Activated naive CD4-positive, alpha-beta T cell treated with anti-CD3 and anti-CD28 coated beads, Interleukin-2, amount 50 U/mL, for 72 hours (primary cell): ENCODE data around the gene PNPLA8. TPM values are rescaled to one million over a fixed set of nuclear protein-coding genes. Genes with fewer than 3 reads are reported as not detected.

ENCODE experiments used
- ATAC-seq, 2 donors: fragments of 150-1000 bp; cut with Tn5 transposase; 2 replicates each; pipeline ENCODE4 v1.10.0; 2021; ENCODE audit warnings: mild to moderate bottlenecking in 2 of 2, moderate library complexity in 2 of 2
- DNase-seq, 2 donors: peaks; one replicate each; pipeline ENCODE4 v3.0.0; 2021 to 2022; ENCODE audit warnings: low spot score in 2 of 2
- H3K27ac Mint-ChIP-seq, 2 donors: one replicate each; pipeline ENCODE4 v1.8.0; 2022; ENCODE audit warnings: mild to moderate bottlenecking in 2 of 2, mixed read lengths in 2 of 2
- H3K36me3 Mint-ChIP-seq, 2 donors: one replicate each; pipeline ENCODE4 v1.8.0; 2022; ENCODE audit warnings: mixed read lengths in 2 of 2
- H3K9me3 Mint-ChIP-seq, 2 donors: one replicate each; pipeline ENCODE4 v1.8.0; 2022; ENCODE audit warnings: mixed read lengths in 2 of 2
- total RNA-seq, 2 donors: library from RNA; stranded (reverse); gene quantifications; one replicate each; pipeline ENCODE4 v1.2.3, GENCODE V29; 2022

Gene PNPLA8
- total RNA-seq, 2 donors from 2014 or later, result 17.6 to 39.5 TPM

DNA sequence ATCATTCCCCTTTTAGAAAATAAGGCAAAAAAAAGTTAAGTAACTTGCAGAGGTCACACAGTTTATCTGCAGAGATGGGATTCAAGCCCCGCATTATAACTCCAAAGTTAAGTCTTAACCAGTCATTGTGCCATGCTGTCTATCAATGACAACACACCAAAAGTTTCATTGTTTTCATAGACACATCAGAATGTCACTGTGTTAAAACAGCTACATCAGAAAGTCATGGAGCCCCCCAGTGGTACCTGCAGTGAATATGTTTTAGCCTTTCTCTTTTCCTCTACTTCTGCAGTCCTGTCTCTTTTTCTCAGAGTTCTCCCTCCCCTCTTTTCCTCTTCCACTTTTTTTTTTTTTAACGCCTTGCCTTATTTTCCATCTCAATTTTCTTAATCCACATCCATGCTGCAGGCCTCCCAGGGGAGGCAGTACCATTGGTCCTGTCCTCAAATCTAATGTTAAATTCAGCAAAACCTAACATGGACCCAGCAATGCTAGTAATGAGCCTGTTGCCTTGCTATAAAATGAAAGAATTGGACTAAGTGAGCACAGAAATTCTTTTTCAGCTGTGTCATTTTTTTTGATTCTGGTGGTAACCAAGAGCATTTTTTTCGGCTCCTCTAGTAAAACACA lies 65.9 kb downstream of the PNPLA8 start:
- ATAC-seq, result peak in 1 of 2 donors; percentile 37
- no peak for DNase-seq
- Mint-ChIP-seq H3K27ac (no peak overlapping the region), H3K9me3 (no peaks in the 10 kb centered on the region), H3K36me3 (peaks cover 0 to 13% of the 10 kb centered on the region in 2 donors)

DNA sequence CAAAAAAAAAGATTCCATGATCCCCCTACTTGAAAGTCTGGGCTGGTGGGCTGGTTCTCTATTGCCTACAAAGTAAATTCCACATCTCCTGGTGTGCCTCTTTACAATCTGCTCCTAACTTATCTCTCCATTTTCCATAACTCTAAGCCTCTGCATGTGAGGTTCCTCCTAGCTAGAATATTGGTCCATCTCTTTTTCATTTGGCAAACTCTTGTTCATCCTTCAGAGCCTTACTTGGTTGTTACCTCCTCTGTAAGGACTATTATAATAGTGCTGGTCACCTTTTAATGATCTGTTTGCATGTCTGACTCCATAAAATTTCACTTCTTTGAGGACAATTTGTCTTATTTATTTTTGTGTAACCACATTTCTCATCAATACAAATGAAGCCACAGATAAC lies 68.1 kb downstream of the PNPLA8 start:
- no peak overlapping the region for H3K27ac Mint-ChIP-seq
- ATAC-seq, result no peak
- H3K36me3 Mint-ChIP-seq, result peaks cover 0 to 17% of the 10 kb centered on the region in 2 donors

DNA sequence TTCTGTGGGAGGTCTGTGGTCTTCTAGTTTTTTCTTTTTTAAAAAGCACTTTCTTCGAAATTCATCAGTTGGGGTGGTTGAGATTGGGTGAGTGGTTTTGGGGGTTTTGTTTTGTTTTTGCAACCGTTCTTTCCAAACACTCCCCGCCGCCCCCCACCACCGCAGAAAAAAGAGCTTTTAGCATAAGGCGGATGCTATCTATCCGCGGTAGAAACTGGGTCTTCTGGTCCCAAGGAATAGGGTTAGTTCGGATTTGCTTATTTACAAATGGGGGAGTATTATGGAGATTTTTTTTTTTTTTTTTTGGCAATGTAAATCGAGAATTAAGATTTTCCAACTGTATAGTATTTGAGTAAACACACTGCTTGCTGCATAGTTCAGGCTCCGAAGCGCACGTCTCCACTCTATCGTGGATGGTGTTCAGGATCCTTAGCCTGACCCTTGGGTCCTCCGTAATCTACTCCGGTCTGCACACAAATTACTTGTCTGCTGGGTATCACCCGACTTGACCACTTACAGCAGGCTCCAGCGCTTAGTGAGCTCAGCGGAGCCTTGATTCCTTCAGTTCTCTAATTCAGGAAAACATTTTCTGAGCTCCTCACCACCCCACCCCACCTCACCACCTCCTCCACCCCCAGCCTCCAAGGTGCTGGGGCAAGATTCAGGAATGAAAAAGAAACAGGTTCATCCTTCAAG lies 68.9 kb downstream of the PNPLA8 start:
- DNase-seq (no peak), ATAC-seq (no peak)
- peaks cover 0 to 17% of the 10 kb centered on the region in 2 donors for H3K36me3 Mint-ChIP-seq
- H3K9me3 Mint-ChIP-seq, result no peaks in the 10 kb centered on the region
- no peak overlapping the region for H3K27ac Mint-ChIP-seq

More for the DNA sequence above, 68.1 kb downstream of the PNPLA8 start:
- no peak for DNase-seq
- no peaks in the 10 kb centered on the region for H3K9me3 Mint-ChIP-seq

DNA sequence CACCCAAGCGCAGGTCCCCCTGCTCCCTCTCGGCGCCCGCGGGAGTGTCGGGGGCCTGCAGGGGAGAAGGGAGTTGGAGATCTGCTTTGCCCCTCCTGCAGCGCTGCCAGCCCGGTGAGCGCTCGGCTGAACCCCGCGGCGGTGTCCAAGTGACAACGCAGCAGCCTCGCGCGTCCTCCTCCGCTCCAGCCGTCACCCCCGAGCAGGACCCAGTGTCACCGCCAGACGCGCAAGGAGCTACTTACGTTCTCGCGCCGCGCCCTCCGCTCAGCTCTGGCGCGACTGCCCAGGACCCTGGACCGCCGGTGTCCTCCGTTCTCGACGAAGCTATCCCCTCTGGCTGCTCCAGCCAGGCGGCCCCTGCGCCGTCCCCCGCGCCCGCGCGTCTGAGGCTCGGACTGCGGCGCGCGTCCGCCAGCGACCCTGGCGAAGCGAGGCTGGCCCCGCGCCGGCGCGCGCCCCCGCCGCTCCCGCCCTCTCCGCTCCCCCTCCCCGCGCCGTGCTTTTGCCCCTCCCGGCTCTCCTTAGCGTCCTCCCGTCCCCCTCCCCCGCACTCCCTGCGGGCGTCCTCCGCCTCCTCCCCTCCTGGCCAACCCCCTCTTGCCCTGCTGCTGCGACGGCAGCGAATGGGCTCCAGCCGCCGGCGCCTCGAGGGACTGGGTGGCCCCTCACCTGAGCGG lies 69.8 kb downstream of the PNPLA8 start, which contains the start of gene NRCAM:
Gene NRCAM (minus strand): TSS at position 439 of the 680 bp plus-strand sequence. CDS start 216,372 bp downstream, outside the sequence.
- Mint-ChIP-seq H3K27ac (no peak within 1 kb of the TSS), H3K36me3 (peaks cover 0 to 17% of the 10 kb centered on the region in 2 donors), H3K9me3 (no peaks in the 10 kb centered on the region)
- peak; percentile 54 to 66 for ATAC-seq
- DNase-seq, result peak in 1 of 2 donors; percentile 47

DNA sequence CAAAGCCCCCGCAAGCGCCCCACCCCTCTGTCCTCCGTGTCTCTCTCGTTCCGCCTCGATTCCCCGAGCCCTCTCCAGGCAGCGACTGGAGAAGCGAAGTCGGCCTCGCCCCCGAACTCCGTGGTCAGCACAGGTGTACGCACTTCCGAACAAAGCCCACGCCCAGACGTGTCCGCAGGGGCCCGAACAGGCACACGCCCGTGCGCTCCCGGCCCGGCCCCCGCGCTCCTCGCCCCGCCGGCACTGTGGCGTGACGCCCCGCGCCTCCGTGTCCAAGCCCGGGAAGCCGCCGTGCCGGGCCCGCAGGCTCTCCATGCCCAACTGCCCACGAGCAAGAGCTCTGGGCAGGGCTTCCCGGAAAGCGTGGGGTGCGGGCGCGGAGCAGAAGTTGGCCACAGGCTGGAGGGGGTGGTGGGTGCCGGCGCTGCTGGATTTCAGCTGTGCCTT lies 70.4 kb downstream of the PNPLA8 start:
- H3K27ac Mint-ChIP-seq, result no peak overlapping the region
- peak; percentile 27 to 39 for ATAC-seq
- H3K36me3 Mint-ChIP-seq, result peaks cover 0 to 17% of the 10 kb centered on the region in 2 donors
- H3K9me3 Mint-ChIP-seq, result no peaks in the 10 kb centered on the region
- DNase-seq, result peak in 1 of 2 donors; percentile 21

DNA sequence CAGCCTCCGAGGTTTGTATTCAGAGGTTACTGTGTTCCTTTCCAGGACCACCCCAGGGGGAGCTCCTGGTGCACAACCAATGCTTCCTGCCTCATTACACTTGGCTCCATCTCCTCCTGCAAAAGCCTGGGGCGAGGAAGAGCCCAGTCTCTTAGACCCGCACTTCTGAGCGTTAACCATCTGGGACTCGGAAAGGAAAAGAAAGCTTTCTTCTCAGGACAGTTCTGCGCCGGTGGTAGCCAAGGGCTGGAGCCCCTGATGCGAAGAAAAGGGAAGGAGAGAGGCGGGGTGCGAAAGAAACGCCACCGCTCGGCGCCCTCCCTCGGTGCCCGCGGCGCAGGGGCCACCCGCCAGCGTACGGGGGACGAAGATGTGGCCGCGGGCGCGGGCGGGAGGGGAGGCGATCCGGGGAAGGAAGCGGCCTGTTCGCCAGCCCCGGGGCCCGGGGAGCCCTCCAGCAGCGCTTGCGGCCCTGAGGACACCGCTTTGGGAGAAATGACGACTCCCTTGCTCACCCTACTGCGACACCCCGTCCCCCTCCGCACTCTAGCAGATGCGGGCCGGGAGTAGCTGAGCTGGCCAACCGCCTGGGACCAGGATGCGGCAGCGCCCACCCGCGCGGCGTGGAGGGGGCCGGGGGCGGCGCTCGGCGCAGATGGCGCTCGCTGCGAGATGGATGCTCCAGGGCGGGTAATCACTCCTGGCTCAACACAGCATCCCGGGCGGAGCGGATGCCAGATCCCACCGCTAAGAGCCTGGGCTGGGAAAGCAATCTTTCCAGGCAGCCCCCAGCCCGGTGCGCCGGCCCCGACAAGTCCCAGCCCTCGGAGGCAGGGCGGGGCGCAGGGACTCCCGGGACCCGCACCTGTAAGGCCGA lies 71.0 kb downstream of the PNPLA8 start:
- Mint-ChIP-seq H3K9me3 (no peaks in the 10 kb centered on the region), H3K27ac (no peak overlapping the region), H3K36me3 (peaks cover 0 to 17% of the 10 kb centered on the region in 2 donors)
- DNase-seq, result peak in 1 of 2 donors; percentile 33
- peak; percentile 43 to 68 for ATAC-seq

DNA sequence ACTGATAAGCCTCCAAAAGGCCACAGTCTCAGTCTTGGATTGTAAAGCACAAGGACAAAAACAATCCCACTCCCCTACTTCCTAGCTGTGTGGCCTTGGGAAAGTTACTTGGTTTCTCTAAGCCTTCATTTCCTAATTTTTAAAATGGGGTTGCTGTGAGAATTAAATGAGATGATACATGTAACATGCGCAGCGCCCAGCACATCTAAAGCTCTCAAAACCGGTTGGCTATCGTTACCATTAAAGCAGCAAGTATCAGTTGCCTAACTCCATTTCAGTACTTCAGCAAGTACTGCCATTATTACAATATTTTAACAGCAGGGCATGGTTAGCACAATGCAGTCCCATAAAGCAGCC lies 71.6 kb downstream of the PNPLA8 start:
- ATAC-seq (no peak), DNase-seq (no peak)
- no peak overlapping the region for H3K27ac Mint-ChIP-seq
- H3K36me3 Mint-ChIP-seq, result peaks cover 0 to 17% of the 10 kb centered on the region in 2 donors
- H3K9me3 Mint-ChIP-seq, result no peaks in the 10 kb centered on the region

DNA sequence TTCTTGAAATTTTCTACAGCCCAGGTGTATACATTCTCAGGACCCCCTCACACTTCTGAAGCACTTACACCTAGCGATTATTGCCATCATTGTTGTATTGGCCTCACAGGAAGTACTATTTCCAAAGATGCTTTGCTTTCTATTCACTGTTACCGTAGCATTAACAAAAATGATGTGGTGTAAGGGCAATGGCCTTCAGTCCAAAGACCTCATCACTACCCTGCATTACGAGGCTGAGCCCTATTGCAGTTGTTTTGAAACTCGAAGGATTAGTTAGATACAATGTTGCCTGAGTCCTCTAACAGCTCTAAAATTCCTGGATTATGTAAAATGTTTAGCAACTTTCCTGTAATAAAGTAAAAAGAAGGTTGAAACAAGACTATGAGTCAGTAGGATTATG lies 72.6 kb downstream of the PNPLA8 start:
- Mint-ChIP-seq H3K36me3 (peaks cover 0 to 15% of the 10 kb centered on the region in 2 donors), H3K9me3 (no peaks in the 10 kb centered on the region), H3K27ac (no peak overlapping the region)
- ATAC-seq (no peak), DNase-seq (no peak)

DNA sequence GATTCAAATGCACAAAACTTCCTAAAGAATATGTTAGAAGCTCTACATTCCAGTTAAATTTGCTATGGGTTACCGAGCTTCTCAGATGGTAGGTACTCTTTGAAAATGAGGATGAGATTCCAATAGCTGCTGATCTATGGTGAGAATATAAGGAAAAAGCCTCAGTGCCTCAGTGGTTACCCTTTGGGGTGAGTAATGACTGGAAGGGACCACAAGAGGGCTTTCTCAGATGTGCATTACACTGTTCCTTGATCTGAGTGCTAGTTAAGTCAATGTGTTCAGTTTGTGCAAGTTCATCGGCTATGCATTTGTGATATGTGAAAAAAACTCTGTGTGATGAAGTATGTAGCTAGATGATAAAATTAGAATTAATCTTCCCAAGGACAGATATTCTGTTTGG lies 73.2 kb downstream of the PNPLA8 start:
- Mint-ChIP-seq H3K27ac (no peak overlapping the region), H3K36me3 (peaks cover 0 to 9% of the 10 kb centered on the region in 2 donors), H3K9me3 (no peaks in the 10 kb centered on the region)
- no peak for DNase-seq
- peak in 1 of 2 donors; percentile 37 for ATAC-seq

DNA sequence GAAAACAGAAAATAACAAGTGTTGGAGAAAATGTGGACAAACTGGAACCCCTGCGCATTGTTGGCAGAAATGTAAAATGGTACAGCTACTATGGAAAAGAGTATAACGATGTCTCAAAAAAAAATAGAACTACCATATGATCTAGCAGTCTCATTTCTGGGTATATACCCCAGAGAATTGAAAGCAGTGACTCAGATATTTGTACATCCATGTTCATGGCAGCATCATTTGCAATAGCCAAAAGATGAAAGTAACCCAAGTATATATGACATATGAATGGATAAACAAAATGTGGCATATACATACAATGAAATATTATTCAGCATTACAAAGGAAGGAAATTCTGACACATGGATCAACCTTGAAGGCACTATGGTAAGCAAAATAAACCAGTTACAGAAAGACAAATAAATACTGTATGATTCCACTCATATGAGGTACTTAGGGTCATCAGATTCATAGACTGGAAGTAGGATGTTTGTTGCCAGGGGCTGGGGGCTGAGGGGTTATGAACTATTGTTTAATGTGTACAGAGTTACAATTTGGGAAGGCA lies 74.6 kb downstream of the PNPLA8 start:
- ATAC-seq (peak in 1 of 2 donors; percentile 14), DNase-seq (no peak)
- no peaks in the 10 kb centered on the region for H3K9me3 Mint-ChIP-seq

DNA sequence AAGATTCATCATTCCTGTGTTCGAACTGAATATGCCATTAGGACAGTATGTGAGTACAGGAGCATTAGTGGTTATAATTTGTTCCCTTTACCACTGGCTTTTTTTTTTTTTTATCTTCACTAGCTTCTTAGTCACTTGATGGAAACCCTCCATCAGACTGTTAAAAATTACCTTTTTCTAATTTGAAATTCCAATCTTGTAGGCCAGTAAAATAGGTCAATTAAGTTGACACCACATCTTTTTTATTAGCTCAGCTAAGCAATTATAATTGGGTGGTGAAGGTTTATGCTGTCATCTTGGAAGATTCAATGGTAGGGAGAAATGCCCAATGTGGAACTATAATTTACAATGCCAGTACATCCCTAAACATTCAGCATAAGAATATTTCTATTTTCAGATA lies 75.8 kb downstream of the PNPLA8 start:
- ATAC-seq, result no peak

More for the DNA sequence above, 74.6 kb downstream of the PNPLA8 start:
- H3K36me3 Mint-ChIP-seq, result peaks cover 0 to 4% of the 10 kb centered on the region in 2 donors
- H3K27ac Mint-ChIP-seq, result no peak overlapping the region

DNA sequence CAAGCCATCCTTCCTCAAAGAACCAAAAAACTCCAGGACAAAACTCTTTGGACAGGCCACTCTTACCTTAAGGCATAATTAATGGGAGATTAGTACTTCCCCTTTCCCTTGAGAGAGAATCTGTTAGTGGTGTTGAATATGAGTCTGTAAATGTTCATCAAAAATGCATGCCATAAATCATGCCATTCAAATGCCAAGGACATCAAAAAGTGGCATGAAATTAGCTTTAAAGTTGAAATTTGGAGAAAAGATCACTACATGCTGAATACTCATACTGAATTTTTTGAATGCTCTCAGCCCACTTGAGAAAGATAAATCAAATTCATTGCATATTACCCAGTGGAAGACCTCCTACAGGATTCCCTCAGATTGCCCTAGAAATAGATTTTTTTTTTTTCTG lies 76.4 kb downstream of the PNPLA8 start:
- Mint-ChIP-seq H3K27ac (no peak overlapping the region), H3K36me3 (peaks cover 0 to 2% of the 10 kb centered on the region in 2 donors), H3K9me3 (no peaks in the 10 kb centered on the region)
- ATAC-seq (no peak), DNase-seq (no peak)

More for the DNA sequence above, 75.8 kb downstream of the PNPLA8 start:
- no peaks in the 10 kb centered on the region for H3K9me3 Mint-ChIP-seq
- peaks cover 0 to 4% of the 10 kb centered on the region in 2 donors for H3K36me3 Mint-ChIP-seq
- H3K27ac Mint-ChIP-seq, result no peak overlapping the region
- DNase-seq, result no peak

DNA sequence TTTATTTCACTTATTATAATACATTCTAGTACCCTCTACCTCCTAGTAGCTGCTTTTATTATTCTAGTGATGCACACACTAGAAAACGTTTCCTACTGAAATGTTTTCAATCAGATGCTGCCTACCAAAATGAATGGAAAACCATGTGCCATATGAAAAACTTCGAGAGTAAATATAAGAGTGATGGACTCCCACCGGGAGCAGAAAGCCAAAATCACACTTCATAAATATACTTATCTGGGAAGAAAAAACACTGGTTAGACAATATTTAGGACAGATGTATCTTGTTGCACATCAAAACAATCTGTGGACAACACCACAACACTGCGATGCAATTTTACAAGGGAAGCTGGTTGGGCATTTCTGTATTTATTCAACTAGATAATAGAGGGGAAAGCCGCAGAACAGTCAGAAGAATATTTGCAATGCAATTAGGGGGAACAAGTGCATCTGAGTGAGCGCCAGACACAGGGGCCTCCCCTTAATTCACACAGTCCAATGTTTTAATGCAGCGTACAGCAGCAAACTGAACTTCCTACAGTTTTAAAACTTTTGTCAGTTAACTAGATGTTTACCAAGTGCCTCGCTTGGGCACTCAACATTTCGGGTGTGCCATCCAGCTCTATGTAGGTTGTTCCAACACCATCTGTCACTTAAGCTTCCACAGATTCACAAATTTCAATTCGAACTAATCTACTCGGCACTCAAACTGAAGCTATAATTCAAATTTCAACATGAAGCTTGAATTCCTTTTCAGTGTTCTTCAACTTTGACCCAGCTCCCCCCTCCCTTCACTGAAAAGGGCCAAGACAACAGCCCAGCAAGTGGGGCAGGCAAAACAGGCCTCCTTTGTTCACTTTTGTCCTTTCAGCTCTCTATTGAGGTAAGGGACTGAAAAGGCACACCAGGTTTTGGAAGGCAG lies 77.1 kb downstream of the PNPLA8 start:
- no peak overlapping the region for H3K27ac Mint-ChIP-seq
- DNase-seq (no peak), ATAC-seq (no peak)
- no peaks in the 10 kb centered on the region for H3K9me3 Mint-ChIP-seq
- H3K36me3 Mint-ChIP-seq, result no peaks in the 10 kb centered on the region

DNA sequence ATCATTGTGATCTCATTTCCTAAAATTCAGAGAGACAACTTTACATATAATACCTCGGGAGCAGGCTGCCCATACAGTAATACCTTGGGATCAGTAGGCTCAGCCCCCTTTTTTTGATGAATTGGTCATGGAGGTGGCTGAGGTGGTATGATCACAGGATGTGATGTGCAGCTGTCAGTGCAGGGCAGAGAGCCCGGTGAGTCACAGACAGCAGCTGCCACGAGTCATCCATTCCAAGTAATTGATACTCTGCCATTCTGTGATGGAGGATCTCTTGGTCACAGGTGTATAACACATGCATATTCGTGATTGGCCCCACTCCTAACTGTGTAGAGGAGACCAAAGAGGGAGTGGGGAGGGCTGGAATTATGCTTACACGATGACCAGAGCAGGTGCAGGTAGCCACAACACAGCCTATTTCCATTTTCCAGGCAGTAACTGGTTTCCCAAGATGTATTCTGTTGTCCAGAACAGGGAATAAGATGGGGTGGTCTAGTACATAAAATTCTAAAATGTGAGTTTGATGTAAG lies 83.8 kb downstream of the PNPLA8 start:
- Mint-ChIP-seq H3K36me3 (no peaks in the 10 kb centered on the region), H3K9me3 (no peaks in the 10 kb centered on the region), H3K27ac (no peak overlapping the region)
- ATAC-seq (peak; percentile 98 to 100), DNase-seq (peak in 1 of 2 donors; percentile 29)

DNA sequence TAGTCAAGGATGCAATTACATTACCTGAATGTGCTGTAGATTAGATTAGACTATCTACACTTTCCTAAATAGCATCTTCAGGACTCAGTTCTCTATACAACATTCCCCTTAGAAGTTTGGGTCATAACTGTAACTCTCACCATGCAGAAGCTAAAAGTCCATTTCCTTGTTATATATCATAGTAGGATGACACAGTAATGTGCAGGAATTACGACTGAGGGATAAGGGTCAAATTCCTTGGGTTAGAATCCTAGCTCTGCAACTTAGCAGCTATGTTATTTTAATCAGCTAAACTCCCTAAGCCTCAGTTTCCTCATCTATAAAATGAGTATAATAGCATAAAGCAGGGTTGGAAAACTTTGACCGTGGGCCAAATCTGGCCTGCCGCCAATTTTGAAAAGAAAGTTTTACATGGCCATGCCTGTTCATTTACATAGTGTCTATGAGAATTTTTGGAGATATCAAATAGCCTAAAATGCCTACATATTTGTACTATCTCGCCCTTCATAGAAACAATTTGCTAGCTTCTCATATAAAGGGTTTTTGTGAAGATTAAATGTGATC lies 84.5 kb downstream of the PNPLA8 start:
- no peak for DNase-seq
- no peak for ATAC-seq
- H3K27ac Mint-ChIP-seq, result no peak overlapping the region
- no peaks in the 10 kb centered on the region for H3K36me3 Mint-ChIP-seq
- H3K9me3 Mint-ChIP-seq, result no peaks in the 10 kb centered on the region
